Measurements from ENCODE around the gene UTS2R.

UTS2R gene

GRCh38 chr17:82387705-82388106 is 16.1 kb downstream of the UTS2R start:
- WGBS (ENCODE audit: extremely low coverage, insufficient coverage, insufficient read length): no CpG with 5 or more reads among the region's 3 CpGs
- no peak overlapping the region for H3K18ac ChIP-seq (ENCODE audit: low read length)

GRCh38 chr17:82388223-82388921 is 16.8 kb downstream of the UTS2R start:
- H3K14ac ChIP-seq (ENCODE audit: low read length): no peak overlapping the region

More at GRCh38 chr17:82387705-82388106, 16.1 kb downstream of the UTS2R start:
- Histone ChIP-seq H2BK5ac (ENCODE audit: low read depth, low read length, poor library complexity) (no peak overlapping the region), H3K27ac (ENCODE audit: low read depth, low read length) (no peak overlapping the region), H3K14ac (ENCODE audit: low read length) (no peak overlapping the region), H3K9me3 (ENCODE audit: insufficient read depth, low read depth, low read length) (no peaks in the 10 kb centered on the region), H3K4me1 (ENCODE audit: control insufficient read depth in 1 of 2, insufficient read depth in 2 of 2, low read length in 2 of 2) (peaks cover 0 to 3% of the 10 kb centered on the region in 2 experiments), H3K4ac (ENCODE audit: low read depth, low read length) (no peak overlapping the region), H3K23ac (ENCODE audit: low read length) (no peak overlapping the region), H2AFZ (ENCODE audit: insufficient read depth, low read length, poor library complexity) (no peak overlapping the region), H2BK12ac (ENCODE audit: low read length) (no peak overlapping the region), H3K36me3 (ENCODE audit: control insufficient read depth in 1 of 2, insufficient read depth in 2 of 2, low read length in 2 of 2) (peaks cover 0 to 7% of the 10 kb centered on the region in 2 experiments), H4K12ac (ENCODE audit: low read depth, low read length) (no peak overlapping the region), H3K4me2 (ENCODE audit: low read length) (no peak overlapping the region), H3K9ac (ENCODE audit: low read length) (no peak overlapping the region), H4K91ac (ENCODE audit: low read depth, low read length) (no peak overlapping the region), H4K8ac (ENCODE audit: low read depth, low read length) (no peak overlapping the region), H3K4me3 (ENCODE audit: low read depth, low read length) (no peak overlapping the region), H2BK120ac (ENCODE audit: insufficient read depth, low read length, poor library complexity) (no peak overlapping the region), H3K27me3 (ENCODE audit: insufficient read depth, low read length) (no peaks in the 10 kb centered on the region), H3K79me1 (ENCODE audit: low read length) (no peaks in the 10 kb centered on the region), H3K79me2 (ENCODE audit: control insufficient read depth, insufficient read depth, low read length, poor library complexity) (no peaks in the 10 kb centered on the region), H2AK5ac (ENCODE audit: low read length) (no peak overlapping the region)
- no peak for DNase-seq

GRCh38 chr17:82388922-82389283 is 17.3 kb downstream of the UTS2R start:
- no peaks in the 10 kb centered on the region for H3K27me3 ChIP-seq (ENCODE audit: insufficient read depth, low read length)
- H3K18ac ChIP-seq (ENCODE audit: low read length): no peak overlapping the region
- H2AFZ ChIP-seq (ENCODE audit: insufficient read depth, low read length, poor library complexity): no peak overlapping the region
- no peak overlapping the region for H4K91ac ChIP-seq (ENCODE audit: low read depth, low read length)
- H2BK120ac ChIP-seq (ENCODE audit: insufficient read depth, low read length, poor library complexity): no peak overlapping the region
- no peak overlapping the region for H4K8ac ChIP-seq (ENCODE audit: low read depth, low read length)
- H3K4me1 ChIP-seq (ENCODE audit: control insufficient read depth in 1 of 2, insufficient read depth in 2 of 2, low read length in 2 of 2): peaks cover 0 to 3% of the 10 kb centered on the region in 2 experiments
- H2BK5ac ChIP-seq (ENCODE audit: low read depth, low read length, poor library complexity): no peak overlapping the region
- H3K79me1 ChIP-seq (ENCODE audit: low read length): no peaks in the 10 kb centered on the region
- no peak overlapping the region for H3K27ac ChIP-seq (ENCODE audit: low read depth, low read length)
- H3K4me2 ChIP-seq (ENCODE audit: low read length): no peak overlapping the region
- H3K9me3 ChIP-seq (ENCODE audit: insufficient read depth, low read depth, low read length): no peaks in the 10 kb centered on the region
- no peak overlapping the region for H3K23ac ChIP-seq (ENCODE audit: low read length)
- H3K36me3 ChIP-seq (ENCODE audit: control insufficient read depth in 1 of 2, insufficient read depth in 2 of 2, low read length in 2 of 2): peaks cover 3 to 9% of the 10 kb centered on the region in 2 experiments
- no peak overlapping the region for H4K12ac ChIP-seq (ENCODE audit: low read depth, low read length)
- no peak overlapping the region for H2AK5ac ChIP-seq (ENCODE audit: low read length)
- no peak overlapping the region for H3K4ac ChIP-seq (ENCODE audit: low read depth, low read length)
- DNase-seq: no peak
- no CpG with 5 or more reads among the region's 21 CpGs for WGBS (ENCODE audit: extremely low coverage, insufficient coverage, insufficient read length)
- H3K9ac ChIP-seq (ENCODE audit: low read length): no peak overlapping the region
- H3K14ac ChIP-seq (ENCODE audit: low read length): no peak overlapping the region
- H3K4me3 ChIP-seq (ENCODE audit: low read depth, low read length): no peak overlapping the region
- H3K79me2 ChIP-seq (ENCODE audit: control insufficient read depth, insufficient read depth, low read length, poor library complexity): no peaks in the 10 kb centered on the region
- no peak overlapping the region for H2BK12ac ChIP-seq (ENCODE audit: low read length)

More at GRCh38 chr17:82388223-82388921, 16.8 kb downstream of the UTS2R start:
- no CpG with 5 or more reads among the region's 34 CpGs for WGBS (ENCODE audit: extremely low coverage, insufficient coverage, insufficient read length)
- no peaks in the 10 kb centered on the region for H3K79me1 ChIP-seq (ENCODE audit: low read length)
- H4K12ac ChIP-seq (ENCODE audit: low read depth, low read length): no peak overlapping the region
- H3K36me3 ChIP-seq (ENCODE audit: control insufficient read depth in 1 of 2, insufficient read depth in 2 of 2, low read length in 2 of 2): peaks cover 3 to 9% of the 10 kb centered on the region in 2 experiments
- H4K91ac ChIP-seq (ENCODE audit: low read depth, low read length): no peak overlapping the region
- no peak overlapping the region for H2BK12ac ChIP-seq (ENCODE audit: low read length)
- H2AFZ ChIP-seq (ENCODE audit: insufficient read depth, low read length, poor library complexity): no peak overlapping the region
- H3K4me3 ChIP-seq (ENCODE audit: low read depth, low read length): no peak overlapping the region
- H3K9me3 ChIP-seq (ENCODE audit: insufficient read depth, low read depth, low read length): no peaks in the 10 kb centered on the region
- H3K4me1 ChIP-seq (ENCODE audit: control insufficient read depth in 1 of 2, insufficient read depth in 2 of 2, low read length in 2 of 2): peaks cover 0 to 3% of the 10 kb centered on the region in 2 experiments
- no peak overlapping the region for H3K27ac ChIP-seq (ENCODE audit: low read depth, low read length)
- H3K27me3 ChIP-seq (ENCODE audit: insufficient read depth, low read length): no peaks in the 10 kb centered on the region
- H2BK120ac ChIP-seq (ENCODE audit: insufficient read depth, low read length, poor library complexity): no peak overlapping the region
- H4K8ac ChIP-seq (ENCODE audit: low read depth, low read length): no peak overlapping the region
- no peak overlapping the region for H3K9ac ChIP-seq (ENCODE audit: low read length)
- no peaks in the 10 kb centered on the region for H3K79me2 ChIP-seq (ENCODE audit: control insufficient read depth, insufficient read depth, low read length, poor library complexity)
- DNase-seq: peak in 1 of 2 donors; percentile 29
- H3K4me2 ChIP-seq (ENCODE audit: low read length): no peak overlapping the region
- no peak overlapping the region for H3K18ac ChIP-seq (ENCODE audit: low read length)
- no peak overlapping the region for H3K4ac ChIP-seq (ENCODE audit: low read depth, low read length)
- no peak overlapping the region for H2AK5ac ChIP-seq (ENCODE audit: low read length)
- no peak overlapping the region for H3K23ac ChIP-seq (ENCODE audit: low read length)
- H2BK5ac ChIP-seq (ENCODE audit: low read depth, low read length, poor library complexity): no peak overlapping the region

GRCh38 chr17:82389379-82389778 is 17.8 kb downstream of the UTS2R start:
- H3K9ac ChIP-seq (ENCODE audit: low read length): no peak overlapping the region
- no peaks in the 10 kb centered on the region for H3K9me3 ChIP-seq (ENCODE audit: insufficient read depth, low read depth, low read length)
- H3K14ac ChIP-seq (ENCODE audit: low read length): no peak overlapping the region
- H3K27ac ChIP-seq (ENCODE audit: low read depth, low read length): no peak overlapping the region
- no peak for DNase-seq
- H3K4me2 ChIP-seq (ENCODE audit: low read length): no peak overlapping the region
- no peaks in the 10 kb centered on the region for H3K79me2 ChIP-seq (ENCODE audit: control insufficient read depth, insufficient read depth, low read length, poor library complexity)
- no peak overlapping the region for H4K12ac ChIP-seq (ENCODE audit: low read depth, low read length)
- no peak overlapping the region for H2BK12ac ChIP-seq (ENCODE audit: low read length)
- no peak overlapping the region for H4K8ac ChIP-seq (ENCODE audit: low read depth, low read length)
- no peak overlapping the region for H3K4me3 ChIP-seq (ENCODE audit: low read depth, low read length)
- no peak overlapping the region for H3K4ac ChIP-seq (ENCODE audit: low read depth, low read length)
- H3K79me1 ChIP-seq (ENCODE audit: low read length): no peaks in the 10 kb centered on the region
- H4K91ac ChIP-seq (ENCODE audit: low read depth, low read length): no peak overlapping the region
- H3K27me3 ChIP-seq (ENCODE audit: insufficient read depth, low read length): no peaks in the 10 kb centered on the region
- no peak overlapping the region for H3K23ac ChIP-seq (ENCODE audit: low read length)
- H2BK5ac ChIP-seq (ENCODE audit: low read depth, low read length, poor library complexity): no peak overlapping the region
- H2BK120ac ChIP-seq (ENCODE audit: insufficient read depth, low read length, poor library complexity): no peak overlapping the region
- peaks cover 3 to 12% of the 10 kb centered on the region in 2 experiments for H3K36me3 ChIP-seq (ENCODE audit: control insufficient read depth in 1 of 2, insufficient read depth in 2 of 2, low read length in 2 of 2)
- peaks cover 0 to 3% of the 10 kb centered on the region in 2 experiments for H3K4me1 ChIP-seq (ENCODE audit: control insufficient read depth in 1 of 2, insufficient read depth in 2 of 2, low read length in 2 of 2)
- WGBS (ENCODE audit: extremely low coverage, insufficient coverage, insufficient read length): no CpG with 5 or more reads among the region's 10 CpGs
- H2AK5ac ChIP-seq (ENCODE audit: low read length): no peak overlapping the region
- H3K18ac ChIP-seq (ENCODE audit: low read length): no peak overlapping the region
- H2AFZ ChIP-seq (ENCODE audit: insufficient read depth, low read length, poor library complexity): no peak overlapping the region
